GM12878 (cell line): ENCODE results near the gene PLEKHH2. TPM values are rescaled to one million over a fixed set of nuclear protein-coding genes. Genes with fewer than 3 reads are reported as not detected.

Experiments
- ATAC-seq: fragments of 200-7000 bp; cut with Tn5 transposase; 3 replicates; pipeline ENCODE4 v1.9.1; 2020; ENCODE audit warnings: mild to moderate bottlenecking, moderate library complexity
- BruUV-seq: library from RNA; stranded (reverse); fragments of 400-500 nt; replicated peaks from 2 replicates; lab custom pipeline; 2021; lab: Mats Ljungman, UMichigan
- CTCF ChIA-PET: fragments of 300-600 bp; sonication (Branson Sonifier 250); formaldehyde crosslinking; extraction: SDS; loops from one replicate; lab custom pipeline; 2021; ENCODE audit warnings: inconsistent platforms; lab: Yijun Ruan, JAX
- POLR2A ChIA-PET: fragments of 350-600 bp; formaldehyde crosslinking; extraction: SDS; loops from one replicate; lab custom pipeline; 2021; ENCODE audit warnings: inconsistent platforms; lab: Charles Lee
- RAD21 ChIA-PET: fragments of 300-600 bp; sonication (Branson Sonifier 250); formaldehyde crosslinking; loops from one replicate; lab custom pipeline; 2023; ENCODE audit warnings: antibody characterized with exemption; ENCODE audit not compliant: unreplicated experiment; lab: Charles Lee
- SMC1A ChIA-PET: fragments of 300-600 bp; sonication (Branson Sonifier 250); formaldehyde crosslinking; loops from one replicate; lab custom pipeline; 2023; ENCODE audit not compliant: unreplicated experiment, uncharacterized antibody; lab: Charles Lee
- DNase-seq: peaks from one replicate; pipeline ENCODE4 v3.0.0-alpha.2; 2011; ENCODE audit warnings: low read depth, low spot score
- FAIRE-seq: peaks from 3 replicates; lab custom pipeline; 2011; peaks lifted over from hg19 to GRCh38; lab: Jason Lieb, UNC
- H2AFZ ChIP-seq: 2 replicates; pipeline ENCODE4 v1.6.0; 2011; ENCODE audit warnings: low read depth, low read length, control low read depth; ENCODE audit not compliant: control insufficient read depth
- H3K27ac ChIP-seq: 2 replicates; pipeline ENCODE4 v1.5.1; 2011; ENCODE audit warnings: control low read depth; ENCODE audit not compliant: control insufficient read depth, insufficient read depth
- H3K27me3 ChIP-seq, 2 experiments: replicated peaks in 1 of 2; 2 replicates each; pipeline versions ENCODE4 v1.6.0 to v1.6.1; 2011; ENCODE audit warnings: low read length in 1 of 2; ENCODE audit not compliant: control insufficient read depth in 2 of 2, insufficient read depth in 2 of 2
- H3K36me3 ChIP-seq, 2 experiments: 2 replicates each; pipeline ENCODE4 v1.5.1; 2011; ENCODE audit warnings: low read length in 1 of 2; ENCODE audit not compliant: control insufficient read depth in 2 of 2, insufficient read depth in 2 of 2
- H3K4me1 ChIP-seq: 2 replicates; pipeline ENCODE4 v1.6.1; 2011; ENCODE audit warnings: mild to moderate bottlenecking, low read length, moderate library complexity, mixed read lengths; ENCODE audit not compliant: control insufficient read depth, insufficient read depth
- H3K4me2 ChIP-seq: 2 replicates; pipeline ENCODE4 v1.6.0; 2011; ENCODE audit warnings: control low read depth; ENCODE audit not compliant: control insufficient read depth, insufficient read depth
- H3K4me3 ChIP-seq: fragments of 200-600 bp; sonication (generic); 2 replicates; pipeline ENCODE4 v1.5.1; 2016
- H3K79me2 ChIP-seq: 2 replicates; pipeline ENCODE4 v1.6.0; 2011; ENCODE audit warnings: low read length; ENCODE audit not compliant: control insufficient read depth, insufficient read depth
- H3K9ac ChIP-seq: 2 replicates; pipeline ENCODE4 v1.8.0; 2011; ENCODE audit warnings: low read length, control low read depth, mixed read lengths; ENCODE audit not compliant: control insufficient read depth, insufficient read depth
- H3K9me3 ChIP-seq: replicated peaks from 3 replicates; pipeline ENCODE4 v1.5.1; 2011; ENCODE audit warnings: mild to moderate bottlenecking, low read length; ENCODE audit not compliant: control insufficient read depth, insufficient read depth
- H4K20me1 ChIP-seq: 2 replicates; pipeline ENCODE4 v1.6.0; 2011; ENCODE audit not compliant: control insufficient read depth, insufficient read depth
- FOXM1 ChIP-seq: IDR thresholded peaks from 2 replicates; pipeline ENCODE4 v1.6.1; 2012; ENCODE audit warnings: low read depth, mild to moderate bottlenecking, inconsistent platforms, low read length, moderate library complexity
- PAX5 ChIP-seq: IDR thresholded peaks from 2 replicates; pipeline ENCODE4 v1.6.1; 2011; ENCODE audit warnings: low read depth, low read length, borderline replicate concordance
- SREBF2 ChIP-seq: IDR thresholded peaks from 2 replicates; pipeline ENCODE4 v1.6.1; 2012; ENCODE audit warnings: mild to moderate bottlenecking, low read length
- TCF12 ChIP-seq: IDR thresholded peaks from 2 replicates; pipeline ENCODE4 v1.6.1; 2011; ENCODE audit warnings: low read depth, mild to moderate bottlenecking, low read length
- WGBS: methylation state at CpG from one replicate; pipeline ENCODE4 v1.1.6; 2016; ENCODE audit warnings: low lambda C conversion rate; ENCODE audit not compliant: insufficient replicate concordance, insufficient coverage; ENCODE audit errors: missing lambda C conversion rate; 5-methylcytosine and 5-hydroxymethylcytosine counted together
- in situ Hi-C: fragments of 300-500 bp; cut with MboI; formaldehyde crosslinking; loops from 9 replicates; pipeline ENCODE4 v1.14.3; 2018; ENCODE audit warnings: mixed read lengths
- intact Hi-C: fragments of 100-400 bp; cut with micrococcal nuclease; formaldehyde crosslinking; loops from one replicate; pipeline ENCODE4 v1.14.2; 2022; ENCODE audit not compliant: unreplicated experiment
- polyA plus RNA-seq, 11 experiments: library from polyadenylated mRNA; depleted of rRNA in 4 of 11; unstranded in 6 of 11; stranded (reverse) in 5 of 11; fragments of >200 nt; fragmentation: Nextera tagmentation in 4 of 11; fragmentation: Illumina TruSeq in 1 of 11; extraction: Ambion mirVana in 4 of 11; extraction: Trizol in 1 of 11; gene quantifications; 1 replicate in 1 of 11; 2 replicates in 10 of 11; pipeline versions ENCODE4 v1.2.1 to v1.2.3, GENCODE V29; 2011 to 2016; ENCODE audit warnings: inconsistent platforms in 2 of 11, missing spikeins in 2 of 11, low read depth in 1 of 11
- total RNA-seq, 4 experiments: library from RNA; depleted of rRNA in 3 of 4; stranded (reverse); fragments of >200 nt in 3 of 4; fragmentation: Illumina TruSeq in 1 of 4; extraction: Trizol in 1 of 4; gene quantifications; 2 replicates each; pipeline versions ENCODE4 v1.2.1 to v1.2.3, GENCODE V29; 2013 to 2021
- TF ChIP-seq, protein P1 (sequence below): fragments of 450-650 bp; conservative IDR thresholded peaks from 2 replicates; pipeline ENCODE4 v1.6.1; 2017; ENCODE audit warnings: mild to moderate bottlenecking, moderate library complexity
- TF ChIP-seq, protein P2 (sequence below): IDR thresholded peaks from 2 replicates; pipeline ENCODE4 v1.6.1; 2012; ENCODE audit warnings: mild to moderate bottlenecking, low read depth, low read length
- TF ChIP-seq, protein P3 (sequence below): IDR thresholded peaks from 2 replicates; pipeline ENCODE4 v1.6.1; 2011; ENCODE audit warnings: borderline replicate concordance, low read depth, mild to moderate bottlenecking, moderate library complexity, mixed read lengths, low read length; ENCODE audit not compliant: insufficient read depth; ENCODE audit errors: extremely low read length
- TF ChIP-seq, protein P4 (sequence below): IDR thresholded peaks from 2 replicates; pipeline ENCODE4 v1.6.1; 2012; ENCODE audit warnings: low read depth, low read length, improper control_type of control experiment

The PLEKHH2 gene
- total and polyA plus RNA-seq, 10 of the 15 experiments (the other 5 are each of a cell fraction or from before 2014, with no cell fraction given) = not detected

DNA sequence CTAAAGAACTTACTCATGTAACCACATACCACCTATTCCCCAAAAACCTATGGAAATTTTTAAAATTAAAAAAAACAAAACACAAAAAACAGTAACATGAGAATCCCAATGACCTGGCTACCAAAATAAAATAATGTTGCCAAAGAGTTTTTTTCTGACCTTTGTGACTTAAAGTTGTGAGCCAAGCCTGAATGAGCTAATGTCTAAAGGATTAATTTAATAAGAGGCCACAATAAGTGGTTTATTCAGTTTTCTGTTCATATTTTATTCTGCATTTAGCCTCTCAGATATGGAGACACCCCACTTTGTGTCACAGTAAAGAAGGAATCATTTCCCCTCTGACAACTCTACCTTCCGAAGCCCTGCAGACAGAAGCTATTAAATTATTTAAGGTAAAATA is 94.2 kb downstream of the PLEKHH2 start (continued):
- TF ChIP-seq, protein P1, sequence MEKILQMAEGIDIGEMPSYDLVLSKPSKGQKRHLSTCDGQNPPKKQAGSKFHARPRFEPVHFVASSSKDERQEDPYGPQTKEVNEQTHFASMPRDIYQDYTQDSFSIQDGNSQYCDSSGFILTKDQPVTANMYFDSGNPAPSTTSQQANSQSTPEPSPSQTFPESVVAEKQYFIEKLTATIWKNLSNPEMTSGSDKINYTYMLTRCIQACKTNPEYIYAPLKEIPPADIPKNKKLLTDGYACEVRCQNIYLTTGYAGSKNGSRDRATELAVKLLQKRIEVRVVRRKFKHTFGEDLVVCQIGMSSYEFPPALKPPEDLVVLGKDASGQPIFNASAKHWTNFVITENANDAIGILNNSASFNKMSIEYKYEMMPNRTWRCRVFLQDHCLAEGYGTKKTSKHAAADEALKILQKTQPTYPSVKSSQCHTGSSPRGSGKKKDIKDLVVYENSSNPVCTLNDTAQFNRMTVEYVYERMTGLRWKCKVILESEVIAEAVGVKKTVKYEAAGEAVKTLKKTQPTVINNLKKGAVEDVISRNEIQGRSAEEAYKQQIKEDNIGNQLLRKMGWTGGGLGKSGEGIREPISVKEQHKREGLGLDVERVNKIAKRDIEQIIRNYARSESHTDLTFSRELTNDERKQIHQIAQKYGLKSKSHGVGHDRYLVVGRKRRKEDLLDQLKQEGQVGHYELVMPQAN = no peak

DNA sequence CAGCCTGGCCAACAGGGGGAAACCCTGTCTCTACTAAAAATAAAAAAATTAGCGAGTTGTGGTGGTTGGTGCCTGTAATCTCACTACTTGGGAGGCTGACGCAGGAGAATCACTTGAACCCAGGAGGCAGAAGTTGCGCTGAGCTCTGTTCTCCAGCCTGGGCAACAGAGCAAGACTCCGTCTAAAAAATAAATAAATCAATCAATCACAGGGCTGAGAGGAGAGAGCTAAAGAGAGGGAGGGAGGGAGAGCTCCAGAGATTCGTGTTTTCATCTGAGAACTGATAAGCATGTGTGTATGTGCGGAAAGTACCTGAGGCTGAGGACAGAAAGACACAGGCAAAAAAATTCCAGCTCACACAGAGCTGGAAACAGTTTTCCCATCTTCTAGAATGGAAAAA is 99.6 kb downstream of the PLEKHH2 start:
- no peak for FAIRE-seq
- 39% methylated on average over 6 of the region's 6 CpGs for WGBS
- Histone ChIP-seq H3K4me2 (no peak overlapping the region), H3K9ac (no peak overlapping the region), H4K20me1 (no peaks in the 10 kb centered on the region), H3K27me3 (peaks cover 1 to 4% of the 10 kb centered on the region in 2 experiments; a peak in 1 of 4 replicates), H2AFZ (no peak overlapping the region), H3K27ac (no peak overlapping the region), H3K9me3 (no peaks in the 10 kb centered on the region), H3K4me3 (no peak overlapping the region), H3K36me3 (no peaks in the 10 kb centered on the region), H3K79me2 (no peaks in the 10 kb centered on the region), H3K4me1 (no peaks in the 10 kb centered on the region)
- no peak for DNase-seq
- ChIA-PET CTCF (no interaction called here), RAD21 (no interaction called here), SMC1A (no interaction called here), POLR2A (no interaction called here)
- TF ChIP-seq PAX5 (no peak), TCF12 (no peak), FOXM1 (no peak), SREBF2 (no peak)
- TF ChIP-seq, protein P2, sequence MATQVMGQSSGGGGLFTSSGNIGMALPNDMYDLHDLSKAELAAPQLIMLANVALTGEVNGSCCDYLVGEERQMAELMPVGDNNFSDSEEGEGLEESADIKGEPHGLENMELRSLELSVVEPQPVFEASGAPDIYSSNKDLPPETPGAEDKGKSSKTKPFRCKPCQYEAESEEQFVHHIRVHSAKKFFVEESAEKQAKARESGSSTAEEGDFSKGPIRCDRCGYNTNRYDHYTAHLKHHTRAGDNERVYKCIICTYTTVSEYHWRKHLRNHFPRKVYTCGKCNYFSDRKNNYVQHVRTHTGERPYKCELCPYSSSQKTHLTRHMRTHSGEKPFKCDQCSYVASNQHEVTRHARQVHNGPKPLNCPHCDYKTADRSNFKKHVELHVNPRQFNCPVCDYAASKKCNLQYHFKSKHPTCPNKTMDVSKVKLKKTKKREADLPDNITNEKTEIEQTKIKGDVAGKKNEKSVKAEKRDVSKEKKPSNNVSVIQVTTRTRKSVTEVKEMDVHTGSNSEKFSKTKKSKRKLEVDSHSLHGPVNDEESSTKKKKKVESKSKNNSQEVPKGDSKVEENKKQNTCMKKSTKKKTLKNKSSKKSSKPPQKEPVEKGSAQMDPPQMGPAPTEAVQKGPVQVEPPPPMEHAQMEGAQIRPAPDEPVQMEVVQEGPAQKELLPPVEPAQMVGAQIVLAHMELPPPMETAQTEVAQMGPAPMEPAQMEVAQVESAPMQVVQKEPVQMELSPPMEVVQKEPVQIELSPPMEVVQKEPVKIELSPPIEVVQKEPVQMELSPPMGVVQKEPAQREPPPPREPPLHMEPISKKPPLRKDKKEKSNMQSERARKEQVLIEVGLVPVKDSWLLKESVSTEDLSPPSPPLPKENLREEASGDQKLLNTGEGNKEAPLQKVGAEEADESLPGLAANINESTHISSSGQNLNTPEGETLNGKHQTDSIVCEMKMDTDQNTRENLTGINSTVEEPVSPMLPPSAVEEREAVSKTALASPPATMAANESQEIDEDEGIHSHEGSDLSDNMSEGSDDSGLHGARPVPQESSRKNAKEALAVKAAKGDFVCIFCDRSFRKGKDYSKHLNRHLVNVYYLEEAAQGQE = no peak
- TF ChIP-seq, protein P3, sequence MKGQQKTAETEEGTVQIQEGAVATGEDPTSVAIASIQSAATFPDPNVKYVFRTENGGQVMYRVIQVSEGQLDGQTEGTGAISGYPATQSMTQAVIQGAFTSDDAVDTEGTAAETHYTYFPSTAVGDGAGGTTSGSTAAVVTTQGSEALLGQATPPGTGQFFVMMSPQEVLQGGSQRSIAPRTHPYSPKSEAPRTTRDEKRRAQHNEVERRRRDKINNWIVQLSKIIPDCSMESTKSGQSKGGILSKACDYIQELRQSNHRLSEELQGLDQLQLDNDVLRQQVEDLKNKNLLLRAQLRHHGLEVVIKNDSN = no peak
- TF ChIP-seq, protein P4, sequence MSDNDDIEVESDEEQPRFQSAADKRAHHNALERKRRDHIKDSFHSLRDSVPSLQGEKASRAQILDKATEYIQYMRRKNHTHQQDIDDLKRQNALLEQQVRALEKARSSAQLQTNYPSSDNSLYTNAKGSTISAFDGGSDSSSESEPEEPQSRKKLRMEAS = no peak
- in situ Hi-C loops (no loop called here), intact Hi-C loops (no loop called here)
- no TSS peak for BruUV-seq
- no peak for ATAC-seq
